ENCODE data around the gene CYTIP. TPM values are rescaled to one million over a fixed set of nuclear protein-coding genes. Genes with fewer than 3 reads are reported as not detected.

Gene CYTIP
- total and polyA plus RNA-seq, 7 donors, result 2.5 to 36.4 (median 4.3) TPM

DNA sequence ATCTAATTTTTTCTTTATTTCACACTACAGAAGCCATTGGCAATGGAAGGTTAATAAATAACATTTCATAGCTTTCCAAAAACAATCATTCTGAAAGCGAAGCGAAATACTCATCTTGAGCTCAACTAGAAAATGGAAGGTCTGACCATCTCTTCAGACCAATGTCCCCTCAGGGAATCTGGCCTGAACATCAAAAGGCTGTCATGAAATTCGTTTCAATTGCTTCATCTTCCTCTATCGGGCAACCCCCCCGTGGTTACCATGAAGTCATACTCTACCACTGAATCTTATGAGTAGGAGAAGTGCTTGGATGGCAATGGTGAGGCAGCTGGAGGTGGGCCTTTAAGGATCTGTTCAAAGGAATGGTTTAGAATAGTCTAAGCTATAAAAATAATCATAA is 22.9 kb upstream of the CYTIP start:
- H3K4me3 ChIP-seq, result no peak overlapping the region
- no peak overlapping the region for H3K27ac ChIP-seq
- TF ChIP-seq POLR2A (IDR thresholded peaks at IDR 0.05) (no peak), EP300 (IDR thresholded peaks at IDR 0.05) (no peak), CTCF (IDR thresholded peaks at IDR 0.05) (no peak), POLR2AphosphoS5 (IDR thresholded peaks at IDR 0.05) (no peak)
- no peaks in the 10 kb centered on the region for H3K4me1 ChIP-seq
- no peak for DNase-seq
- intact Hi-C loops (cut with DNase I), result no loop called here
- H3K36me3 ChIP-seq, result no peaks in the 10 kb centered on the region
- WGBS, 2 donors, result 83 to 89% methylated on average over 5 of the region's 5 CpGs
- H3K9me3 ChIP-seq, result no peaks in the 10 kb centered on the region
- H3K27me3 ChIP-seq, result no peaks in the 10 kb centered on the region

DNA sequence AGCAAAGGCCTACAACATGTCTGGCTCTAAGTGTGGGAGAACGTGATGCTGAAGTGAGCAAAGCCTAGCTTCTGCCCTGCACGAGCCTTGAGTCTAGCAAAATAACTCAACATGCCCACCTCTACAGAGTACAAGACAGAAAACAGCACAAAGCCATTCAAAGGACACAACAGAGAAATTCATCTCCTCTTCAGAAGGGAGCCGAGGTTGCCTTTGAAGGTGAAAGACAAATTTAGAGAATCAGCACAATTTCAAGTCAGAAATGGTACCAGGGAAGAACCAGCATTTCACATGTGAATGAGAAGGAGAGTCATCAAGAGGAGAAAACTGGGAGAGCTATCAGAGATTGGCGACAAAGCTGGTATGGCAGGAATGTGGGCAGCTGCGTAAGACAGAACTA is 21.7 kb upstream of the CYTIP start:
- Histone ChIP-seq H3K36me3 (no peaks in the 10 kb centered on the region), H3K27ac (no peak overlapping the region), H3K4me3 (no peak overlapping the region), H3K4me1 (no peaks in the 10 kb centered on the region), H3K27me3 (no peaks in the 10 kb centered on the region), H3K9me3 (no peaks in the 10 kb centered on the region)
- TF ChIP-seq POLR2A (IDR thresholded peaks at IDR 0.05) (no peak), EP300 (IDR thresholded peaks at IDR 0.05) (no peak), POLR2AphosphoS5 (IDR thresholded peaks at IDR 0.05) (no peak), CTCF (IDR thresholded peaks at IDR 0.05) (no peak)
- no peak for DNase-seq
- intact Hi-C loops (cut with DNase I), result no loop called here
- 90 to 98% methylated on average over 5 of the region's 5 CpGs for WGBS, 2 donors

DNA sequence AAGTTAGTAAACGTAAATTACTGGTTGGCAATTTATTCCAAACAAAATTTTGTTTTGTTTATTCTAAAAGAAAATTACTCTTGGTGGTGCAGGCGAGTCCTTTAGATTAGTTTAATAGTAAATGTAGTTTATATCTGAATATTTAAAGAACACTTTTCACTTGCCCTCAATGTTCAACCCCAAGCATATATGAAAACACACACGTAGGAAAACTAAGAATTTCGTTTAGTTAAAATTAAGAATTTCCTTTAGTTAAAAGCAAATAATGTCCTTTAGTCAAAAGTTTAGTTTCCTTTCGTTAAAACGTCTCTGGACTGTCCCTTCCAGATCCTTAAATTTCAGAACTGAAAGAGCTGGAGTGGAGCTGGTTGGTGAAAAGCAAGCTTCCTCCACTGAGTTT is 19.1 kb upstream of the CYTIP start:
- 87 to 89% methylated on average over 6 of the region's 6 CpGs for WGBS, 2 donors
- intact Hi-C loops (cut with DNase I), result no loop called here
- Histone ChIP-seq H3K4me1 (no peaks in the 10 kb centered on the region), H3K36me3 (no peaks in the 10 kb centered on the region), H3K27ac (no peak overlapping the region), H3K4me3 (no peak overlapping the region), H3K27me3 (no peaks in the 10 kb centered on the region), H3K9me3 (no peaks in the 10 kb centered on the region)
- no peak for DNase-seq
- TF ChIP-seq POLR2AphosphoS5 (IDR thresholded peaks at IDR 0.05), result no peak
- no peak for TF ChIP-seq EP300 (IDR thresholded peaks at IDR 0.05)
- no peak for TF ChIP-seq CTCF (IDR thresholded peaks at IDR 0.05)
- no peak for TF ChIP-seq POLR2A (IDR thresholded peaks at IDR 0.05)

- intact Hi-C loops (cut with DNase I), result no loop called here
- Histone ChIP-seq H3K27ac (no peak overlapping the region), H3K4me1 (no peaks in the 10 kb centered on the region), H3K27me3 (no peaks in the 10 kb centered on the region), H3K9me3 (no peaks in the 10 kb centered on the region), H3K4me3 (no peak overlapping the region), H3K36me3 (no peaks in the 10 kb centered on the region)
- no peak for DNase-seq
- WGBS, 2 donors, result 73 to 75% methylated on average over 1 of the region's 1 CpG
- TF ChIP-seq CTCF (IDR thresholded peaks at IDR 0.05), result no peak
- no peak for TF ChIP-seq EP300 (IDR thresholded peaks at IDR 0.05)
- TF ChIP-seq POLR2AphosphoS5 (IDR thresholded peaks at IDR 0.05), result no peak
- TF ChIP-seq POLR2A (IDR thresholded peaks at IDR 0.05), result no peak
Measured at GRCh38 chr2:157460897-157461296, 17.0 kb upstream of the CYTIP start.

GRCh38 chr2:157460384-157460837 is 16.5 kb upstream of the CYTIP start:
- intact Hi-C loops (cut with DNase I), result no loop called here
- no peak overlapping the region for H3K4me3 ChIP-seq
- WGBS, 2 donors, result 16 to 56% methylated on average over 3 of the region's 3 CpGs

More at GRCh38 chr2:157460384-157460837, 16.5 kb upstream of the CYTIP start:
- Histone ChIP-seq H3K27ac (no peak overlapping the region), H3K4me1 (no peaks in the 10 kb centered on the region), H3K27me3 (no peaks in the 10 kb centered on the region), H3K36me3 (no peaks in the 10 kb centered on the region), H3K9me3 (no peaks in the 10 kb centered on the region)
- TF ChIP-seq EP300 (IDR thresholded peaks at IDR 0.05), result no peak
- DNase-seq, result no peak

Measured in sigmoid colon (tissue), 7 donors.